ENCODE data around the gene FBXL13.
"Not testable (repeated sequence)": the region's sequence is repeated elsewhere in the genome, so short reads cannot be mapped to it uniquely, and the experiment has no call there.

Gene FBXL13

GRCh38 chr7:103023578-103023977, 51.0 kb downstream of the FBXL13 start:
- DNase-seq (ENCODE audit: low read depth in 2 of 2): not testable (repeated sequence)

- not testable (repeated sequence) for DNase-seq (ENCODE audit: low read depth in 2 of 2)
Observed at GRCh38 chr7:103021490-103021889, 53.1 kb downstream of the FBXL13 start.

GRCh38 chr7:103020876-103021275, 53.7 kb downstream of the FBXL13 start:
- DNase-seq (ENCODE audit: low read depth in 2 of 2): not testable (repeated sequence)

- not testable (repeated sequence) for DNase-seq (ENCODE audit: low read depth in 2 of 2)
Observed at GRCh38 chr7:103018295-103018694, 56.3 kb downstream of the FBXL13 start.

- no peak for DNase-seq (ENCODE audit: low read depth in 2 of 2)
Observed at GRCh38 chr7:103011650-103012049, 62.9 kb downstream of the FBXL13 start.

GRCh38 chr7:103010211-103010610, 64.4 kb downstream of the FBXL13 start:
- no peak for DNase-seq (ENCODE audit: low read depth in 2 of 2)

- no peak for DNase-seq (ENCODE audit: low read depth in 2 of 2)
Observed at GRCh38 chr7:103009466-103010185, 65.0 kb downstream of the FBXL13 start.

- no peak for DNase-seq (ENCODE audit: low read depth in 2 of 2)
Observed at GRCh38 chr7:103003004-103003403, 71.6 kb downstream of the FBXL13 start.

- no peak for DNase-seq (ENCODE audit: low read depth in 2 of 2)
Observed at GRCh38 chr7:103001210-103001609, 73.4 kb downstream of the FBXL13 start.

- no peak for DNase-seq (ENCODE audit: low read depth in 2 of 2)
Observed at GRCh38 chr7:102996957-102997356, 77.6 kb downstream of the FBXL13 start.

GRCh38 chr7:102995609-102996008, 79.0 kb downstream of the FBXL13 start:
- not testable (repeated sequence) for DNase-seq (ENCODE audit: low read depth in 2 of 2)

- DNase-seq (ENCODE audit: low read depth in 2 of 2): no peak
Observed at GRCh38 chr7:102994567-102994966, 80.0 kb downstream of the FBXL13 start.

GRCh38 chr7:102993718-102994029, 80.9 kb downstream of the FBXL13 start:
- no peak for DNase-seq (ENCODE audit: low read depth in 2 of 2)

- no peak for DNase-seq (ENCODE audit: low read depth in 2 of 2)
Observed at GRCh38 chr7:102992938-102993717, 81.5 kb downstream of the FBXL13 start.

- no peak for DNase-seq (ENCODE audit: low read depth in 2 of 2)
Observed at GRCh38 chr7:102992509-102992937, 82.1 kb downstream of the FBXL13 start.

- DNase-seq (ENCODE audit: low read depth in 2 of 2): no peak
Observed at GRCh38 chr7:102991540-102992214, 82.9 kb downstream of the FBXL13 start.

- no peak for DNase-seq (ENCODE audit: low read depth in 2 of 2)
Observed at GRCh38 chr7:102991077-102991539, 83.5 kb downstream of the FBXL13 start.

GRCh38 chr7:102990642-102991041, 84.0 kb downstream of the FBXL13 start:
- no peak for DNase-seq (ENCODE audit: low read depth in 2 of 2)

GRCh38 chr7:102988631-102989560, 85.7 kb downstream of the FBXL13 start:
- DNase-seq (ENCODE audit: low read depth in 2 of 2): no peak

GRCh38 chr7:102988088-102988487, 86.5 kb downstream of the FBXL13 start:
- no peak for DNase-seq (ENCODE audit: low read depth in 2 of 2)

- no peak for DNase-seq (ENCODE audit: low read depth in 2 of 2)
Observed at GRCh38 chr7:102985176-102985783, 89.3 kb downstream of the FBXL13 start.
